SW 1271 (cell line): ENCODE data around the gene HELZ.

ENCODE experiments used
- DNase-seq, 2 experiments: peaks; one replicate each; lab custom pipeline; 2025; lab: John Stamatoyannopoulos, UW

The HELZ gene

GRCh38 chr17:67194134-67194533, 50.9 kb downstream of the HELZ start:
- DNase-seq = peak; percentile 64 to 90

GRCh38 chr17:67187927-67188326, 57.1 kb downstream of the HELZ start:
- DNase-seq = no peak

GRCh38 chr17:67186782-67187181, 58.2 kb downstream of the HELZ start:
- DNase-seq = no peak

GRCh38 chr17:67183531-67183930, 61.5 kb downstream of the HELZ start:
- DNase-seq = no peak

GRCh38 chr17:67181825-67182224, 63.2 kb downstream of the HELZ start:
- no peak for DNase-seq

GRCh38 chr17:67180275-67180674, 64.7 kb downstream of the HELZ start:
- no peak for DNase-seq

- no peak for DNase-seq
Observed at GRCh38 chr17:67178555-67178954, 66.4 kb downstream of the HELZ start.

- DNase-seq = no peak
Observed at GRCh38 chr17:67177732-67178131, 67.3 kb downstream of the HELZ start.

GRCh38 chr17:67174190-67174589, 70.8 kb downstream of the HELZ start:
- no peak for DNase-seq

- no peak for DNase-seq
Observed at GRCh38 chr17:67171560-67171959, 73.4 kb downstream of the HELZ start.

GRCh38 chr17:67168496-67168895, 76.5 kb downstream of the HELZ start:
- no peak for DNase-seq

GRCh38 chr17:67165201-67165600, 79.8 kb downstream of the HELZ start:
- DNase-seq = no peak

- no peak for DNase-seq
Observed at GRCh38 chr17:67164302-67164701, 80.7 kb downstream of the HELZ start.

- DNase-seq = no peak
Observed at GRCh38 chr17:67162771-67163170, 82.2 kb downstream of the HELZ start.

GRCh38 chr17:67161573-67161972, 83.4 kb downstream of the HELZ start:
- no peak for DNase-seq

- DNase-seq = no peak
Observed at GRCh38 chr17:67160791-67161190, 84.2 kb downstream of the HELZ start.

GRCh38 chr17:67157732-67158639, 87.0 kb downstream of the HELZ start:
- peak; percentile 6 to 63 for DNase-seq

GRCh38 chr17:67156269-67157199, 88.5 kb downstream of the HELZ start:
- DNase-seq = no peak

GRCh38 chr17:67152824-67153223, 92.2 kb downstream of the HELZ start:
- DNase-seq = no peak

- DNase-seq = no peak
Observed at GRCh38 chr17:67151717-67152116, 93.3 kb downstream of the HELZ start.

- DNase-seq = no peak
Observed at GRCh38 chr17:67150826-67151225, 94.2 kb downstream of the HELZ start.

- DNase-seq = no peak
Observed at GRCh38 chr17:67148352-67148751, 96.6 kb downstream of the HELZ start.
